Esophagus squamous epithelium (tissue), 4 donors: ENCODE results near the gene KLHL28.

ENCODE experiments used
- CTCF ChIP-seq, 6 experiments: fragments of 450-650 bp in 4 of 6; fragments of 200-600 bp in 2 of 6; sonication (generic) in 2 of 6; IDR thresholded peaks; one replicate each; pipeline ENCODE4 v1.5.1; 2016 to 2019; ENCODE audit warnings: antibody characterized with exemption in 6 of 6, mild to moderate bottlenecking in 4 of 6, moderate library complexity in 4 of 6
- POLR2A ChIP-seq, 4 donors: fragments of 450-650 bp; IDR thresholded peaks; one replicate each; pipeline ENCODE4 v1.6.1; 2017; ENCODE audit warnings: antibody characterized with exemption in 4 of 4, mild to moderate bottlenecking in 4 of 4, moderate library complexity in 3 of 4

- no peak for TF ChIP-seq POLR2A (IDR thresholded peaks at IDR 0.05)
- TF ChIP-seq CTCF (IDR thresholded peaks at IDR 0.05), result no peak
Measured at GRCh38 chr14:44887596-44887955, 74.2 kb downstream of the KLHL28 start.
